Cardiac septum (tissue), 1 donor: ENCODE results near the gene TMEM190. TPM values are rescaled to one million over a fixed set of nuclear protein-coding genes. Genes with fewer than 3 reads are reported as not detected.
A peak's percentile ranks its signal among the peaks of the same experiment; 100 is the strongest.
"Not testable (repeated sequence)": the region's sequence is repeated elsewhere in the genome, so short reads cannot be mapped to it uniquely, and the experiment has no call there.

ENCODE experiments used
- DNase-seq: peaks from one replicate; pipeline ENCODE4 v3.0.0-alpha.2; 2020; ENCODE audit warnings: low spot score
- intact Hi-C: fragments of 100-400 bp; cut with DNase I; formaldehyde crosslinking; loops from one replicate; pipeline ENCODE4 v1.14.0; 2022
- long read RNA-seq: library from polyadenylated mRNA; unstranded; transcript quantifications from one replicate; pipeline ENCODE4 v2.0.0, GENCODE V29; 2021
- total RNA-seq: library from RNA; stranded (reverse); fragmentation: NEBNext Ultra II Directional; extraction: Animal tissue kit (Norgen Biotek cat#: 25700); gene quantifications from one replicate; pipeline ENCODE4 v1.2.1, GENCODE V29; 2021
- donor health status: DM: no; HTN: no; CAD: no.

TMEM190 gene
- total RNA-seq = not detected
- long read RNA-seq = 0 reads

GRCh38 chr19:55376241-55376933 lies at the start of gene TMEM190:
Gene TMEM190, plus strand, starts transcription at chr19:55376826. Its CDS starts 28 bp downstream, at chr19:55376854.
- intact Hi-C loops = no loop called here
- no peak for DNase-seq

GRCh38 chr19:55328774-55329318 lies 47.8 kb upstream of the TMEM190 start:
- intact Hi-C loops, DNase-seq: not testable (repeated sequence)

- intact Hi-C loops, DNase-seq: not testable (repeated sequence)
These were observed 46.8 kb upstream of the TMEM190 start for GRCh38 chr19:55329791-55330190.

GRCh38 chr19:55333870-55334269 lies 42.8 kb upstream of the TMEM190 start:
- DNase-seq = no peak
- intact Hi-C loops = no loop called here

- no peak for DNase-seq
- intact Hi-C loops = no loop called here
These were observed 40.5 kb upstream of the TMEM190 start for GRCh38 chr19:55336101-55336500.

GRCh38 chr19:55339105-55339888 lies 37.3 kb upstream of the TMEM190 start, which contains the start of gene KMT5C:
Gene KMT5C, plus strand, starts transcription at chr19:55339876. Its CDS starts 2,061 bp downstream, at chr19:55341937.
- intact Hi-C loops = loop anchor here (1.0 kb wide), 1 partner anchor 46 kb away; the partner anchor contains the start of gene RPL28
- peak; percentile 100 for DNase-seq

- no peak for DNase-seq
- intact Hi-C loops = loop anchor here (1.0 kb wide), 1 partner anchor 45 kb away; the partner anchor contains the start of gene RPL28
These were observed 36.5 kb upstream of the TMEM190 start for GRCh38 chr19:55339889-55340783.

GRCh38 chr19:55340784-55341147 lies 35.9 kb upstream of the TMEM190 start:
- intact Hi-C loops = no loop called here
- no peak for DNase-seq

- intact Hi-C loops = no loop called here
- DNase-seq = peak; percentile 87
These were observed 35.4 kb upstream of the TMEM190 start for GRCh38 chr19:55341171-55341588.

- intact Hi-C loops = no loop called here
- DNase-seq = no peak
These were observed 34.8 kb upstream of the TMEM190 start for GRCh38 chr19:55341595-55342531.

- intact Hi-C loops = no loop called here
- DNase-seq = no peak
These were observed 32.2 kb upstream of the TMEM190 start for GRCh38 chr19:55344444-55344843.

GRCh38 chr19:55345101-55345817 lies 31.4 kb upstream of the TMEM190 start:
- intact Hi-C loops = no loop called here
- DNase-seq = no peak

GRCh38 chr19:55345818-55346724 lies 30.6 kb upstream of the TMEM190 start:
- no peak for DNase-seq
- intact Hi-C loops = no loop called here

GRCh38 chr19:55346725-55347441 lies 29.7 kb upstream of the TMEM190 start:
- no peak for DNase-seq

GRCh38 chr19:55347442-55348009 lies 29.1 kb upstream of the TMEM190 start:
- intact Hi-C loops = no loop called here

More at GRCh38 chr19:55346725-55347441, 29.7 kb upstream of the TMEM190 start:
- intact Hi-C loops = no loop called here

More at GRCh38 chr19:55347442-55348009, 29.1 kb upstream of the TMEM190 start:
- no peak for DNase-seq
